CD14-positive monocyte (primary cell): ENCODE data around the gene PDHA1. TPM values are rescaled to one million over a fixed set of nuclear protein-coding genes. Genes with fewer than 3 reads are reported as not detected.

Source experiments
- DNase-seq, 3 donors: peaks; one replicate each; pipeline ENCODE4 v3.0.0-alpha.2; 2011 to 2022
- H2AFZ ChIP-seq: 2 replicates; pipeline ENCODE4 v1.6.0; 2012; ENCODE audit warnings: mild to moderate bottlenecking, low read depth, low read length, inconsistent platforms; ENCODE audit not compliant: insufficient read depth, poor library complexity, severe bottlenecking
- H3K27ac ChIP-seq, 2 donors: 1 replicate in 1 of 2; 2 replicates in 1 of 2; pipeline ENCODE4 v1.5.1; 2012 to 2013; ENCODE audit warnings: low read length in 2 of 2, control low read depth in 1 of 2, inconsistent platforms in 1 of 2, low read depth in 1 of 2, mild to moderate bottlenecking in 1 of 2
- H3K27me3 ChIP-seq, 2 donors: one replicate each; pipeline versions ENCODE4 v1.6.0 to v1.6.1; 2011 to 2013; ENCODE audit warnings: low read length in 2 of 2; ENCODE audit not compliant: control insufficient read depth in 2 of 2, insufficient read depth in 2 of 2
- H3K36me3 ChIP-seq, 2 donors: replicated peaks in 1 of 2; 1 replicate in 1 of 2; 2 replicates in 1 of 2; pipeline versions ENCODE4 v1.5.1 to v1.6.1; 2012 to 2013; ENCODE audit warnings: low read length in 2 of 2, control low read depth in 1 of 2, inconsistent platforms in 1 of 2, mild to moderate bottlenecking in 1 of 2; ENCODE audit not compliant: insufficient read depth in 2 of 2, control insufficient read depth in 1 of 2
- H3K4me1 ChIP-seq, 2 donors: 1 replicate in 1 of 2; 2 replicates in 1 of 2; pipeline versions ENCODE4 v1.5.1 to v1.6.1; 2012 to 2013; ENCODE audit warnings: low read length in 2 of 2, control low read depth in 1 of 2, inconsistent platforms in 1 of 2, mild to moderate bottlenecking in 1 of 2, moderate library complexity in 1 of 2; ENCODE audit not compliant: insufficient read depth in 2 of 2, control insufficient read depth in 1 of 2
- H3K4me2 ChIP-seq: replicated peaks from 2 replicates; pipeline ENCODE3; 2012; ENCODE audit warnings: low read length, moderate library complexity, mild to moderate bottlenecking; ENCODE audit not compliant: poor library complexity, severe bottlenecking; ENCODE audit errors: extremely low read depth
- H3K4me3 ChIP-seq, 3 experiments: fragments of 200-600 bp in 1 of 3; sonication (generic) in 1 of 3; replicated peaks in 1 of 3; 1 replicate in 2 of 3; 2 replicates in 1 of 3; pipeline ENCODE4 v1.5.1; 2011 to 2013; ENCODE audit warnings: low read length in 3 of 3, mild to moderate bottlenecking in 3 of 3, control low read depth in 2 of 3, low read depth in 2 of 3, inconsistent platforms in 1 of 3, moderate library complexity in 1 of 3
- H3K79me2 ChIP-seq: 2 replicates; pipeline ENCODE4 v1.6.0; 2012; ENCODE audit warnings: mild to moderate bottlenecking, control low read depth, inconsistent platforms, low read length, moderate library complexity; ENCODE audit not compliant: insufficient read depth
- H3K9ac ChIP-seq: 2 replicates; pipeline ENCODE4 v1.6.0; 2017; ENCODE audit warnings: low read length, mild to moderate bottlenecking; ENCODE audit not compliant: insufficient read depth, poor library complexity, severe bottlenecking
- H3K9me3 ChIP-seq, 2 donors: replicated peaks in 1 of 2; 1 replicate in 1 of 2; 2 replicates in 1 of 2; pipeline versions ENCODE4 v1.5.1 to v1.6.1; 2012 to 2013; ENCODE audit warnings: low read length in 2 of 2, control low read depth in 1 of 2; ENCODE audit not compliant: control insufficient read depth in 1 of 2, insufficient read depth in 1 of 2
- H4K20me1 ChIP-seq: 2 replicates; pipeline ENCODE4 v1.6.0; 2012; ENCODE audit warnings: mild to moderate bottlenecking, low read length, control low read depth, moderate library complexity; ENCODE audit not compliant: insufficient read depth
- H3K27ac Mint-ChIP-seq, 7 donors: one replicate each; pipeline ENCODE4 v1.8.0; 2020; ENCODE audit warnings: mild to moderate bottlenecking in 7 of 7, mixed read lengths in 7 of 7, moderate library complexity in 6 of 7, inconsistent platforms in 2 of 7
- H3K27me3 Mint-ChIP-seq, 3 donors: one replicate each; pipeline ENCODE4 v1.8.0; 2021 to 2022; ENCODE audit warnings: low read depth in 3 of 3, mild to moderate bottlenecking in 3 of 3, mixed read lengths in 3 of 3, moderate library complexity in 3 of 3, inconsistent platforms in 1 of 3
- H3K36me3 Mint-ChIP-seq, 2 donors: one replicate each; pipeline ENCODE4 v1.8.0; 2020; ENCODE audit warnings: mixed read lengths in 2 of 2, inconsistent platforms in 1 of 2, mild to moderate bottlenecking in 1 of 2
- H3K4me1 Mint-ChIP-seq: one replicate; pipeline ENCODE4 v1.8.0; 2020; ENCODE audit warnings: mild to moderate bottlenecking, mixed read lengths
- H3K4me3 Mint-ChIP-seq, 2 donors: one replicate each; pipeline ENCODE4 v1.8.0; 2020; ENCODE audit warnings: mild to moderate bottlenecking in 2 of 2, mixed read lengths in 2 of 2, moderate library complexity in 1 of 2
- H3K9me3 Mint-ChIP-seq, 7 donors: one replicate each; pipeline ENCODE4 v1.8.0; 2020 to 2022; ENCODE audit warnings: mixed read lengths in 7 of 7, mild to moderate bottlenecking in 6 of 7, moderate library complexity in 6 of 7, inconsistent platforms in 2 of 7
- CTCF ChIP-seq: fragments of 200-600 bp; IDR thresholded peaks from one replicate; pipeline ENCODE4 v1.8.0; 2022; ENCODE audit warnings: antibody characterized with exemption, mild to moderate bottlenecking
- WGBS: methylation state at CpG from one replicate; pipeline ENCODE4 v1.1.5; 2013; ENCODE audit warnings: missing lambda C conversion rate; ENCODE audit not compliant: insufficient coverage; 5-methylcytosine and 5-hydroxymethylcytosine counted together
- intact Hi-C, 2 donors: fragments of 100-400 bp; cut with micrococcal nuclease; formaldehyde crosslinking; loops; one replicate each; pipeline versions ENCODE4 v1.15.0 to v1.15.1; 2023
- polyA plus RNA-seq, 3 donors: library from polyadenylated mRNA; depleted of rRNA in 1 of 3; unstranded in 2 of 3; stranded (reverse) in 1 of 3; fragments of 300-500 nt in 2 of 3; fragments of >200 nt in 1 of 3; fragmentation: Illumina TruSeq in 2 of 3; gene quantifications; 1 replicate in 2 of 3; 2 replicates in 1 of 3; pipeline ENCODE4 v1.2.3, GENCODE V29; 2012 to 2021

PDHA1 gene
- polyA plus RNA-seq, 3 donors: 56.0 to 76.3 (median 74.8) TPM

GRCh38 chrX:19368576-19368975, 24.8 kb downstream of the PDHA1 start:
- intact Hi-C loops: no loop called here
- H3K36me3 ChIP-seq: peaks cover 0 to under 1% of the 10 kb centered on the region in 2 donors
- Mint-ChIP-seq H3K9me3 (peaks cover 0 to 7% (median 2%) of the 10 kb centered on the region in 7 donors), H3K4me3 (no peak overlapping the region), H3K27me3 (peaks cover 0 to 10% (median 3%) of the 10 kb centered on the region in 3 donors), H3K36me3 (peaks cover 6 to 19% of the 10 kb centered on the region in 2 donors), H3K27ac (peak overlapping the region in 2 of 7 donors; percentile 59 to 82), H3K4me1 (peaks cover 14% of the 10 kb centered on the region)
- DNase-seq: no peak
- H3K27me3 ChIP-seq: no peaks in the 10 kb centered on the region
- no peak overlapping the region for H3K9ac ChIP-seq
- H3K4me3 ChIP-seq: no peak overlapping the region
- no peak overlapping the region for H3K27ac ChIP-seq
- H3K4me2 ChIP-seq: no peak overlapping the region
- no peaks in the 10 kb centered on the region for H3K9me3 ChIP-seq
- WGBS: 100% methylated on average over 2 of the region's 6 CpGs
- no peak for TF ChIP-seq CTCF
- peaks cover 10 to 14% of the 10 kb centered on the region in 2 donors for H3K4me1 ChIP-seq
- H3K79me2 ChIP-seq: no peaks in the 10 kb centered on the region
- no peak overlapping the region for H2AFZ ChIP-seq
- no peaks in the 10 kb centered on the region for H4K20me1 ChIP-seq

GRCh38 chrX:19370061-19370460, 26.3 kb downstream of the PDHA1 start:
- H3K9me3 Mint-ChIP-seq: peaks cover 0 to 7% (median 2%) of the 10 kb centered on the region in 7 donors
- peaks cover 5 to 9% of the 10 kb centered on the region in 2 donors for H3K36me3 Mint-ChIP-seq
- no peak overlapping the region for H3K27ac Mint-ChIP-seq
- no peak for TF ChIP-seq CTCF
- Histone ChIP-seq H3K27me3 (no peaks in the 10 kb centered on the region), H3K4me2 (no peak overlapping the region), H3K9me3 (no peaks in the 10 kb centered on the region), H3K4me1 (peaks cover 12 to 16% of the 10 kb centered on the region in 2 donors), H3K79me2 (no peaks in the 10 kb centered on the region), H2AFZ (no peak overlapping the region), H3K4me3 (no peak overlapping the region), H3K36me3 (no peaks in the 10 kb centered on the region), H4K20me1 (no peaks in the 10 kb centered on the region), H3K27ac (no peak overlapping the region), H3K9ac (no peak overlapping the region)
- no peak overlapping the region for H3K4me3 Mint-ChIP-seq
- 83% methylated on average over 1 of the region's 5 CpGs for WGBS
- peaks cover 0 to 10% (median 3%) of the 10 kb centered on the region in 3 donors for H3K27me3 Mint-ChIP-seq
- intact Hi-C loops: no loop called here
- no peak for DNase-seq
- peaks cover 16% of the 10 kb centered on the region for H3K4me1 Mint-ChIP-seq
